Measurements from ENCODE around the gene DOCK10.
"Not testable (repeated sequence)": the region's sequence is repeated elsewhere in the genome, so short reads cannot be mapped to it uniquely, and the experiment has no call there.

The DOCK10 gene

DNA sequence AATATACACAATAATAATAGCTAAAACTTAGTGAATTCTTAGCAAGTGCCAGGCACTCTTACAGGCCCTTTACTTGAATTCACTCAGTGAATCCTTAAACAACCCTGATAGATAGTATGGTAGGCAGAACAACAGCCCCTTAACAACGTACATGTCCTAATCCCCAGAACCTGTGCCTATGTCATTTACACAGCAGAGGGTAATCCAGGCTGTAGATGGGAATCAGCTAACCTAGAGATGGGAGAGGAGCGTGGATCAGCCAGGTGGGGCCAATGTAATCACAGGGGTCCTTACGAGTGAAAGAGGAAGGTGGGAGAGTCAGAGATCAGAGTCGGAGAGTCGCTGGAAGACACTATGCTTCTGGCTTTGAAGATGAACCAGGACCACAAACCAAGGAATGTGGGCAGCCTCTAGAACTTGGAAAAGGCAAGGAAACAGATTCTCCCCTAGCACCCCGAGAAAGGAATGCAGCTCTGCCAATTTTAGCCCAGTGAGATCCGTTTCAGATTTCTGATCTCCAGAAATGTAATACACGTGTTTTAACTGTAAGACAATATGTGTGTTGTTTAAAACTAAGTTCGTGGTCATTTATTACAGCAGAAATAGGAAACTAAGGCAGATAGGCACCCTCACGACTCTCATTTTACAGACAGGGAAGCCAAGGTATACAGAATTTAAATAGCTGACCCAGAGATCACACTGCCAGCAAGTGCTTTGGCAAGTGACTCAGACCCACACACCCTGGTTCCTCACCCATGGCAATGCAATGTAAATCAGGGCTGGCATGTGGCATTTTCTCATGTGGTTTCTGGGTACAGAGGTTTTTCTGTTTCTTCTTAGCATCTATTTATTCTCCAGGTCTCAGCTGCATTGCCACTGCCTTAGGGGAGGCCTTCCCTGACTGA is 68.9 kb downstream of the DOCK10 start:
- DNase-seq, result no peak

- DNase-seq, result peak; percentile 46
Observed at GRCh38 chr2:224971214-224971613, 71.1 kb downstream of the DOCK10 start.

- DNase-seq, result no peak
Observed at GRCh38 chr2:224970311-224970710, 72.0 kb downstream of the DOCK10 start.

- no peak for DNase-seq
Observed at GRCh38 chr2:224969633-224970260, 72.5 kb downstream of the DOCK10 start.

- DNase-seq, result no peak
Observed at GRCh38 chr2:224969095-224969494, 73.2 kb downstream of the DOCK10 start.

GRCh38 chr2:224968051-224968450 is 74.2 kb downstream of the DOCK10 start:
- no peak for DNase-seq

DNA sequence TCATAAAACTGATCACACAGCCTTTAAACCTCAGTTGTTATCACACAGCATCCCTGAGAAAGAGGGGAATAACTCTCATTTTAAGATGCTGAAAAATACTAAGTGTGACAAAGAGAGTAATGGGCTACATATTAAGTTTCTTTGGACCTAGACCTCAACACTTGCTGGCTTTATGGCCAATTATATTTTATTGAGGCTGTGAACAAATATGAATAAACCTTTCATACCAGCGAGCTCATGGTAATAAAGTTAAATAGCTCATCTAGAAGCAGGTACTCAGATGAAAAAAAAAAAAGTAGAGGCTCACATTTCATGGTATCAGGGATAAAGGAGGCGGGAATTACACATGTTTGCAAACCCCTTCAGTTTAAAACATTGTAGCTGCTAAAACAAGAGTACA is 75.7 kb downstream of the DOCK10 start:
- no peak for DNase-seq

GRCh38 chr2:224959556-224959955 is 82.7 kb downstream of the DOCK10 start:
- no peak for DNase-seq

DNA sequence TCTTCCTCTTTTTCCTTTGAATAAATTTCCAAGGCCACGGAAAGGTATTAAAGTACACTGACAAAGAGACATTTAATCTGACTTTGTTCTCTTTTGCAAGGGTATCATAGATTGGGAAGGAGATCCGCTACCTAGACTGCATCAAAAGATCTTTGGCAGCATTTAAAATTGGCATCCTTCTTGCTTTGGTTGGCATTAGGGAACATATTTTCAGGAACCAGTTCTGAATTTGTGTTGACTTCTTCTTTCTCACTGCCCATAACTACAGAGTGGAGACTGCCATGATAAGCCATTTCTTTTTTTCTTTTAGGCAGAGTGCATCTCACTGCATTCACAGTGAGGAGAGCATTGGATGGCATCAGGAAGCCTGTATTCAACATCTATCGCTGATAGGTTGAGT is 83.4 kb downstream of the DOCK10 start:
- DNase-seq, result no peak

GRCh38 chr2:224958462-224958857 is 83.8 kb downstream of the DOCK10 start:
- DNase-seq, result no peak

GRCh38 chr2:224957540-224958461 is 84.5 kb downstream of the DOCK10 start:
- no peak for DNase-seq

DNA sequence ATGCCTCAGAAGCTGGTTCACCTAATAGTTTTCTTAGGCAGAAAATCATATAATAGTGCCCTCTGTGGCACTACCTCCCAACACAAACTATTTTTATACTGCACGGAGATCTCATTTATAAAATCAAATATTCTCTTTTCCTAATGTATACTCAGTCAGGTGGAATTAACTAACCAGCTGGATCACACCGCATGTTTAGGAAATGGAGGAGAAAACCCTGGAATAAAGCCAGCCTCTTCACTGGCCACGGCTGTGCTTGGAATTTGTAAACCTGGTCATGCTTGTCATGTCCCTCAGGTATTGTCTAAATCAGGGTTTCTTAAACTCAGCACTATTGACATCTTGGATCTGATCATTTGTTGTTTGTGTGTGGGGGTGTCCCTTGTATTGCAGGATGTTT is 85.6 kb downstream of the DOCK10 start:
- DNase-seq, result no peak

GRCh38 chr2:224954980-224955379 is 87.3 kb downstream of the DOCK10 start:
- no peak for DNase-seq

GRCh38 chr2:224952936-224953657 is 89.2 kb downstream of the DOCK10 start:
- DNase-seq, result no peak

DNA sequence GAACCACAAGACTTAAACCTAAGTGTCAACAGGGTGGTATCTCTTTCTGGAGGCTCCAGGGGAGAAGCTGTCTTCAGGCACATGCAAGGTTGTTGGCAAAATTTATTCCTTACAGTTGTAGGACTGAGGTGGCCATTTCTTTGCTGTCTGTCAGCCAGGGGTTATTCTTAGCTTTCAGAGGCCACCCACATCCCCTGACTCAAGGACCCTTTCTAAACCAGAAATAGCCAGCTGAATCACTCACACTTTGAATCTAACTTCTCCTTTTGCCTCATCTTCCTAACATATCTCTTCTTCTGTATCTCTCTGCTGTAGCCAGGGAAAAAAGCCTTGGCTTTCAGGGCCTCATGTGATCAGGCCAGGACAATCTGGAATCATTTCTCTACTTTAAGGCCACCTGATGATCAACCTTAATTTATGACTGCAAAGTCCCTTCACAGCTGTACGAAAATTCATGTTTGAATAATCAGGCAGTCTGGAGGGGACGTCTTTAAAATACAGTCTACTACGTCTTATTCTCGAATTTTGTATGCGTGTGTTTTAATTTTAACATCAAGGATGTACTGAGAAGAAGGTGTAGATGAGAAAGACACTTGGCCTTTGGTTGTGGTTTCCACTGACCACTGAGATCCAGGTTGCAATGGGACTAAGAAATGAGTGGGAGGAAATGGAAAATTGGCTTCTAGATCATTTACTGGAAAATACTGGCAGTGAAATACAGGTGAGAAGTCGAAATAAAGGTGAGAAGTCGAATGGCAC is 90.4 kb downstream of the DOCK10 start:
- DNase-seq, result no peak

DNA sequence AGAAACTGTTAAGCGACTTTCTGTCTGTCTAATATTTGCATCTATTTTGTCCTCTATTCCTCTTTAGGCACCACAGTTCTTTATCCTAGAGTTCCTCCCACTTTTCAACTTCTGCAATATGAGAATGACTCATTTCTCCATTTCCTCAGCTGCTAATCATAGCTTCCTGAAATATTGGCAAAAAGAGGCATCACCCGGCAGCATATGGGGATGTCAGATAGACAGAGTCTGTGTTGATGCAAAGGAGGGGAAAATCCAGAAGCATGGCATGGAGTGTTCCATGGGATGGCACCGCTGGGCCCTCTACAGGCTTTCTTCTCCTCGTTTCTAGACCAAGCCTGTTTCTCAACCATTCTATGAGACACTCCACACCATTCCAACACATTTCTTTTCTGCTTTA is 93.4 kb downstream of the DOCK10 start:
- no peak for DNase-seq

DNA sequence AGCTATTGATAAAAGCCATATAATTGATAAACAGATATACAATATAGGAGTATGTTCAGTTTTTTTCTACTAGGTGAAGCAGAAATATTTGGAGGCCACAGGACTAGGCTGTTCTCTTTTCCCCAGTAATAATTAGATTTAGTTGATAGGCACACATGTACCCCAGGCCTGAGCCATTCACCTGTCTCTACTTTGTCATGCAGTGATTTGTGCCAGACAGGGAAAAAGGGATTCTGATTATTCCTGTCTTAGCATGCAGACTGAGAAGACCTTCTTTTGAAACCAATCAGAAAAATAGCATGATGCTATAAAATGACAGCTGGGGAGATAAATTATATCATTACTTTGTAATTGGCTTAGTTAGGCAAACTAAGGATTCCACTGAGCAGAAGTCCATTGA is 94.3 kb downstream of the DOCK10 start:
- no peak for DNase-seq

- no peak for DNase-seq
Observed at GRCh38 chr2:224947566-224947965, 94.7 kb downstream of the DOCK10 start.

DNA sequence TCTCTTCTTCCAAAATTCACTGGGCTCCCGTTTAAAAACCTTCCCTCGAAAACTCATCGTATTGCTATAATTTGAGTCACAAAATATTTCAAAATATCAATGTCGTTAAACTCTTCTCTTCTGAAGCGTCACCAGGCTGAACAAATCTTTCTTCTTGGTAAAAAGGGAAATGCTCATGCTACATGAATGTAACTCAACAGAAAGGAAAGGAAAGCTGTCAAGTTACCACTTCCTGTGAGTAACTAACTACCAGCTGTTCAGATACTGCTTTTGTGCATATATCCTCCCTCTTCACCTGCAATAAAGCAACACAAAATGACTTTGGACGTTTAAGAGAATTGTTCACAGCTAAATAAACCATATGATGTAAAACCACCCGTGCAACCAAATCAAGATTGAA is 95.4 kb downstream of the DOCK10 start:
- no peak for DNase-seq

DNA sequence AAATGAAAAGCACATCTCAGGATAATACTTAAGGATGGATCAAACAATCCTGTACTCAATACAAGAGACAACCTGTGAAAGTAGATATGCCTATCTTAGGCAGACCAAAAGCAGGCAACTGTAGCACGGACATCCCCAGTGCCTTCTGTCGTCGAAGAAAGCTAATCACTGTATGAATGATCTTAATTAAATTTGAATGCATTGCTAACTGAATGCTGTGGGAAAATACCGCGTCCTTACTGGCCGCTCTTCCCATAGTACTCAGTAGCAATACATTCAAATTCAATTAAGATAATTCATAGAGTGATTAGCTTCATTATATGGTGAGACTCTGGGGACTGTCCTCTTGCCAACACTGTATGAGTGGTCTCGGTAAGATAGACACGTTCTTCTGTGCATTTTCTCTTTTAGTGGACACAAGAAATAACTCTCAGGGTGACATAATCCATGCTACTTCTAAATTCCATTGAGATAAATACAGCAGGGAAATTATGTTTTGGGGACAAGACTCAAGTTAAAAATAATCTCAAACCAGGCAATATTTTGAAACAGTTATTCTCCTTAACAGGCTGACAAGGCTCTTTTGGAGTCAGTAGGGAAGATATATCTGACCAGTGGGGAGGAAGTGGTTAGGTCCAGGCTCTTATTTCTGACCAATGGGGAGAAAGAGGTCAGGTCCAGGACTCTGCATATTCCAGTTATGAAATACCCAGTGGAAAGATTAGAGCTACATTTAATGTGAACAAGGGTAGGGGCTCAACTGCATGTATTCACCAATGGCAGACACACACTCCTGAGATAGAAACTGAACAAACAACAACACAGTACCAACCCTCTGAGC is 97.3 kb downstream of the DOCK10 start:
- DNase-seq, result no peak

GRCh38 chr2:224943601-224944041 is 98.6 kb downstream of the DOCK10 start:
- not testable (repeated sequence) for DNase-seq
